Neutrophil (primary cell): Measurements from ENCODE around the gene TMEFF2.

ENCODE experiments used
- H3K27ac ChIP-seq: fragments of 200-600 bp; sonication (generic); 2 replicates; pipeline ENCODE4 v1.5.1; 2016; ENCODE audit warnings: mild to moderate bottlenecking, moderate library complexity
- H3K27me3 ChIP-seq: fragments of 200-600 bp; sonication (generic); 2 replicates; pipeline ENCODE4 v1.6.0; 2016; ENCODE audit warnings: mild to moderate bottlenecking
- H3K36me3 ChIP-seq: fragments of 200-600 bp; sonication (generic); 2 replicates; pipeline ENCODE4 v1.5.1; 2017
- H3K4me1 ChIP-seq, 2 experiments: fragments of 200-600 bp in 1 of 2; sonication (generic) in 1 of 2; 1 replicate in 1 of 2; 2 replicates in 1 of 2; pipeline versions ENCODE4 v1.5.1 to v1.6.1; 2013 to 2016; ENCODE audit warnings: low read depth in 1 of 2, low read length in 1 of 2, mild to moderate bottlenecking in 1 of 2, moderate library complexity in 1 of 2; ENCODE audit not compliant: control insufficient read depth in 1 of 2, insufficient read depth in 1 of 2
- H3K4me3 ChIP-seq, 2 experiments: fragments of 200-600 bp in 1 of 2; sonication (generic) in 1 of 2; 1 replicate in 1 of 2; 2 replicates in 1 of 2; pipeline ENCODE4 v1.5.1; 2013 to 2016; ENCODE audit warnings: low read depth in 1 of 2, low read length in 1 of 2, mild to moderate bottlenecking in 1 of 2, moderate library complexity in 1 of 2
- H3K9me3 ChIP-seq: fragments of 200-600 bp; sonication (generic); 2 replicates; pipeline ENCODE4 v1.5.1; 2016
- CTCF ChIP-seq: fragments of 200-600 bp; sonication (generic); IDR thresholded peaks from 2 replicates; pipeline ENCODE4 v1.5.1; 2016; ENCODE audit warnings: antibody characterized with exemption

TMEFF2 gene

GRCh38 chr2:191950132-191950874 is 244.4 kb downstream of the TMEFF2 start:
- Histone ChIP-seq H3K27me3 (no peaks in the 10 kb centered on the region), H3K4me3 (no peak overlapping the region), H3K36me3 (no peaks in the 10 kb centered on the region), H3K4me1 (peaks cover 21 to 27% of the 10 kb centered on the region in 2 experiments), H3K27ac (peak overlapping the region; percentile 77), H3K9me3 (no peaks in the 10 kb centered on the region)
- no peak for TF ChIP-seq CTCF

- no peaks in the 10 kb centered on the region for H3K36me3 ChIP-seq
- TF ChIP-seq CTCF = no peak
- no peak overlapping the region for H3K4me3 ChIP-seq
Measured at GRCh38 chr2:191947235-191947634, 247.5 kb downstream of the TMEFF2 start.

DNA sequence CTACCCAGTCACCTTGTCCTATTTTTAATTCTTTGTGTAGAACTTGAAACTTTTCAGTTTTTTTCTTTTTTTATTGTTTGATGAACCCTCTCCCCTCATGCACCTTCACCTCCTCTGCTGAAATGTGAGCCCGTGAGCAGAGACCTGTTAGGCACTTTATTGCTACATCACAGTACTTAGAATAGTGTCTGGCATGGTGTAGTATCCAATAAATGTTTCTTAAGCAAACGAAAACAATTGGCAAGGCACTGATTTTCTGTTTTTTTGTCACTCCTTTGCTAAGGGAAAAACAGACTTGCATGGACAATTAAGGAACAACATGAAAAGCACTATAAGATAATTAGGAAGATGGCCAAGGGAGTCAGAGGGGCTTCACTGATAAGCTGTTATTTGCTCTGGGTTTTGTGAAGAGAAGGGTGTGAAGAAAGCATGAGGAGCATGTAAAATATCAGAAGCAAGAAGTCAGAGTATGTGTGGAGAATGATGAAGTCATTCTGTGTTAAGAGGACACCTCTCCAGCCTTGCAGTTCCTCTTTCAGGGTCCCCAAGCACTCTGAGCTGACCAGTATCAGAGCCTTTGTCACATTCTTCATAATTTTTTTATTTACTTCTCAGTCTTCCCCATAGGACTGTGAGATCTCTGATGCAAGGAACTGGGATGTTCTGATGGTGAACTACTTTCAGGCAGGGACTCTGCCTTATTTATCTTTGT is 248.1 kb downstream of the TMEFF2 start:
- Histone ChIP-seq H3K36me3 (no peaks in the 10 kb centered on the region), H3K27ac (peak overlapping the region; percentile 11), H3K9me3 (no peaks in the 10 kb centered on the region), H3K4me3 (no peak overlapping the region), H3K4me1 (peaks cover 15 to 22% of the 10 kb centered on the region in 2 experiments), H3K27me3 (no peaks in the 10 kb centered on the region)
- no peak for TF ChIP-seq CTCF

More at GRCh38 chr2:191947235-191947634, 247.5 kb downstream of the TMEFF2 start:
- peaks cover 21 to 27% of the 10 kb centered on the region in 2 experiments for H3K4me1 ChIP-seq
- no peaks in the 10 kb centered on the region for H3K9me3 ChIP-seq
- no peaks in the 10 kb centered on the region for H3K27me3 ChIP-seq
- no peak overlapping the region for H3K27ac ChIP-seq

DNA sequence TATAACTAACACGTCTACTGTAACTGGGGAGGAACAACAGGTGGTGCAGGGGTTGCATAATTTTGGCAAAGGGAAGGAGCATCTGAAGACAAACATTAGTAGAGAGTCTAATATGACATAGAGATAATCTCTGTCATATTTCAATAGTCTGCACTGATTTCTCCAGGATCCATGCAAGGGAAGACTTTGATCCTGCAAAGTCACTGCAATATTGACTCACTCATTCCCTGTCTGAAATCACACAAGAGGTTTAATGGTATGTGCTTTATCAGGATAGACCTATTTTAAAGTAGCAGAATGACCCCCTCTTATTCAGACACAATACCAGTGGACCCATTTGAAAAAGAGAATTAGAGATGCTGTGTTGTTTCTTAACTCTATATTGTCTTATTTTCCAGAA is 249.1 kb downstream of the TMEFF2 start:
- Histone ChIP-seq H3K9me3 (no peaks in the 10 kb centered on the region), H3K27me3 (no peaks in the 10 kb centered on the region), H3K36me3 (no peaks in the 10 kb centered on the region), H3K4me1 (peaks cover 5 to 12% of the 10 kb centered on the region in 2 experiments), H3K27ac (no peak overlapping the region), H3K4me3 (no peak overlapping the region)
- TF ChIP-seq CTCF = no peak

DNA sequence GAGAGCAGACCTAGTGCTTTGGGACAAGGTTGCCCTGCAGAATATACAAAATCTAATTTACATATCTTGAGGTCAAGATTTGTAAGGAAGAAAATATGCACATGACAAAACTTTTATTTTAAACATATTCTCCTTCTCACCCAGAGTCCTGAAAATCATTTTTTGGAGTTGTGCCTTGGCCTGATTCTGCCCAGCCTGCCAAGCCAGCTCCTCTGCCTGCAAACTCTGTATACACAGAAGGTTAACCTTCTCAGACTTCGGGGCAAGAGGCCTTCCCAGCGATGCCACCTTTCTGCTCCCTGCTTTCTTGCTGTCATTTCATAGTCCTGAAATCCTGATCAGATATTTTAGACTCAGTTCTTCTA is 252.0 kb downstream of the TMEFF2 start:
- Histone ChIP-seq H3K27me3 (no peaks in the 10 kb centered on the region), H3K4me3 (no peak overlapping the region), H3K4me1 (peaks cover 0 to 6% of the 10 kb centered on the region in 2 experiments), H3K27ac (no peak overlapping the region), H3K9me3 (no peaks in the 10 kb centered on the region), H3K36me3 (no peaks in the 10 kb centered on the region)
- TF ChIP-seq CTCF = no peak
